GM19455 (cell line): ENCODE results near the gene MYD88.
A peak's percentile ranks its signal among the peaks of the same experiment; 100 is the strongest.
"Not testable (repeated sequence)": the region's sequence is repeated elsewhere in the genome, so short reads cannot be mapped to it uniquely, and the experiment has no call there.

ENCODE experiments used
- ATAC-seq: cut with Tn5 transposase; IDR thresholded peaks from one replicate; pipeline ENCODE4 v1.9.1; 2021; ENCODE audit not compliant: unreplicated experiment

The MYD88 gene

DNA sequence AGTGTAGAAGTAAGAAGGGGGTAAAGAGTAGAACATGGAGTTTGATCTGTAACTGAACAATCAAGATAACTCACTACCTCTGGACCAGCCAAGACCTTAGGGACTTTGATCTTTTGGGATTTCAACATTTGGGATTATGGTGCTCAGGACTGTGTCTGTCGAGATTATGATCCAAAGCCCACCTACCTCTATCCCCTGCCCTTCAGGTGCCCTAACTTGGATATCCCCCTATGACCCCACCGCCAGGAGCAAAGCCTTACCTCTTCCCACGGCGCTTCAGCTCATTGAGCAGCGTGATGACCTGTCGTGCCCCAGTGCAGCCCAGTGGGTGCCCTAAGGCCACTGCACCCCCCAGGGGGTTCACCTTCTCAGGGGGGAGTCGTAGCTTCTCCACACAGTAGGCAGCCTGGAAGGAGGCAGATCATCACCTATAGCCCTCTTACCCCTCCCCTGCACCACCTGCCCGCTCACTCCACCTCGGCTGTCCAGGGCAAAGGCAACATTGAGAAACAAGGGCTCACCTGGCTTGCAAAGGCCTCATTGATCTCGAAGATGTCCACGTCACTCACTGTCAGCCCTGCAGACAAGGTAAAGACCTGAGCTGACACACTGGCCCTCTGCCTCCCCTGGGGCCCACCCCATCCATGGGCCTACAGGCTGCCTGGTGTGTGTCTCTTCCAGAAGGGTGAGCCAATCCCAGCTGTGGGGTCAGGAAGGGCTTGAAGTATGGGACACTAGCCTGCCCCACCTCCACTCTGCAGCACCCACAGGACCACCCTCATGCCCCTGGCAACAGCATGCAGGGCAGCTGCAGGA is 12.9 kb upstream of the MYD88 start:
- no peak for ATAC-seq

GRCh38 chr3:38126121-38126892 is 12.2 kb upstream of the MYD88 start:
- ATAC-seq = no peak

GRCh38 chr3:38127611-38128302 is 10.7 kb upstream of the MYD88 start:
- no peak for ATAC-seq

DNA sequence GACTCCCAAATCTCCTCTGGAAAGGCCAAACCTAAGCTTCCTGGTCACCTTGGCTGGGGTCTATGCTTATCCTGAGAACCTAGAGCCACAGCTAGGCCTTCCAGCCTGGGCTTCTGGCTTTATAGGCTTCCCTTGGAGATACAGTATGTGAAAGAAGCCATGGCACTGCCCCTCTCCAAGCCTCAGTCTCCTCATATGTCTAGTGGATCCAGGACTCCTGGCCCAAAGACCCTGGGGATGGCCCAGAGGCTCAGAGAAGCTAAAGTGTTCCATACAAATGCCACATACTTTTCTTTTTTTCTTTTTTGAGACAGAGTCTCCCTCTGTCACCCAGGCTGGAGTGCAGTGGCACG is 10.2 kb upstream of the MYD88 start:
- no peak for ATAC-seq

DNA sequence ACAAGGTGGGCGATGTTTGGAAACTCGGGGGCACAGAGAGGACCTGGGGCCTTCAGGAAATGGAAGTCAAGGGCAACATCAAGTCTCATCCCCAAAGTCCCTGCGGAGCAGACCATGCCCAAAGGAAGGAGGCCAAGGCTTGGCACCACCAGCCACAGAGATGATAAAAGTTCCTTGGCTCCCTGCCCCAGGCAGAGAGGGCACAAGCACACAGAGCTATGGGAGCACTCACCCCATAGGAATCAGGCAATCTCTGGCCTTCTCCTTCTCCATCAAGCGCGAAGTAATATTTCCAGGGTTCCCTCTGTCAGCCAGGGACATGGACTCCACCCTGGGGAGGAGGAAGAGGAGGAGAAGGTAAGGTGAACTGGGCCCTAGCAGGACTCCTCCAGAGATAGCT is 9.4 kb upstream of the MYD88 start:
- ATAC-seq = no peak

DNA sequence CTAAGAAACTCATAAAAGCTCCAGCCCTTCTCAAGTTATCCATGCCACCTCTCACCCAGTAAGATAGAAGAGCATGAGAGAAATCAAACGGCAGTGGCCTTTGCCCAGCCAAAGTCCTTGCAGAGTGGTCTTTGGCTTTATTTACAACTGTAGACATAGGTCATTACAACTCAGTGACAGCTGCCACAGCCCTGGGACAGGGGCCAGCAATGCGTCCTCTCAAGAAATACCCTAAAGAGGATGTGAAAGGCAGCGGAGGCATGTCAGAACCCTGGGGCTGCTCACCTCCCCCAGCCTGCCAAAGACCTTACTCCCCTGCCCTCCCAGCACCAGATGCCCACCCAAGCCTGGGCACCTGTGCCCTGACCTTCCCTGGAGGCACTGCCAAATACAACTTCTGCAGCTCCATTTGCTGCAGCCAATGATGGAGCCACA is 7.8 kb upstream of the MYD88 start:
- ATAC-seq = no peak

GRCh38 chr3:38131621-38132369 is 6.7 kb upstream of the MYD88 start:
- no peak for ATAC-seq

DNA sequence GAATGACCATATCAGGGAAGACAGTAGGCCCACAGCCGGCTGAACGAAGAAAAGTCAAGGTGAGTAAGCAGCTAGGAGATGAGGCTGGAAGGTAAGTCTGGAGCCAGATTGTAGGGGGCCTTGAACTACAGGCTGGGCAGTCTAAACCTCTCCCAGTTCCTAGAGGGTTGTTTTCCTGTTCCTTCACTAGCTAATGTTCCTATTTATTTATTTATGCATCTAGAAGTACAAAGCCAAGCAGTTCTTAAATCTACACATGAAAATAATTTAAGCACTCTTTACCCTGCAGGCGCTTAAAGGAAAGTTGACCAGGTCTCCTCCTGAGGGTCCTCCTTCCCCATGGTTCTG is 5.3 kb upstream of the MYD88 start:
- no peak for ATAC-seq

DNA sequence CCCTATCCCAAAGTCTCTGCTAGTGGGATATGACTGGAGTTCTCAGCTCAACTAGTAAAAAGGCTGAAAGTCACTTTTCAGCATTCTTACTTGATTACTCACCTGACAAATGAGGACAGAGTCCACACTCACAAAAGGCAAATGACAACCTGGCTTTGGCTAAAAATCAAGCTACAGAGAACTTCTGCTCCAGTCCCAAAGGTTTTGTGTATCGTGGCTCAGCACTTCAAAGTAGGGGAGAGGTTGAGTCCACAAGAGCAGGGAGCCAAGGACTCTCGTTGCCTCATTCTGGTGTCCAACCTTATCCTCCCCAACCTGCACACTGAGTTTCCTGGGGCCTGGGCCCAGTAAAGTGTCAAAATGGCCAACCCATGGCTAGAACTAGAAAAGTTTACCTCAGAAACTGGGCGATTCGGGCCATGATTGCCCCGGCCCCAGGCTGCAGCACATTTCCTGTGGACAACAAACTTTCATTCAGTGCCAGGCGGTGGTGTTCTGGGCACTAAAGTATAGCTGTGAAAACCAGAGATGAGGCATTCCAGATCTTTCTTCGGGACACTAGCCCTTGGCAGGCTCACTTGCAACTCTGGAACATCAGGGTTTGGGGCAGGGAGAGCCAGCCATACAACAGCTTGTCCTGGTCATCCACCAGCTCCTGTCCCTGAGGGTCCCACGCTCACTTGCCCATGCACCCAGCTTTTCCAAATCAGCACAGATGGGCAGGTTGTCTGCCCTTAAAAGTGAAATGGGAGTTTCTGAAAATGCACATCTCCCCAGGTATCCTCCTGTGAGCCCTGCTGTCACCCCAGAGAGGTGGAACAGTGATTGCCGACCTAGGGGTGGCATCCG is 4.7 kb upstream of the MYD88 start:
- ATAC-seq = no peak

GRCh38 chr3:38134517-38135143 is 3.8 kb upstream of the MYD88 start:
- not testable (repeated sequence) for ATAC-seq

DNA sequence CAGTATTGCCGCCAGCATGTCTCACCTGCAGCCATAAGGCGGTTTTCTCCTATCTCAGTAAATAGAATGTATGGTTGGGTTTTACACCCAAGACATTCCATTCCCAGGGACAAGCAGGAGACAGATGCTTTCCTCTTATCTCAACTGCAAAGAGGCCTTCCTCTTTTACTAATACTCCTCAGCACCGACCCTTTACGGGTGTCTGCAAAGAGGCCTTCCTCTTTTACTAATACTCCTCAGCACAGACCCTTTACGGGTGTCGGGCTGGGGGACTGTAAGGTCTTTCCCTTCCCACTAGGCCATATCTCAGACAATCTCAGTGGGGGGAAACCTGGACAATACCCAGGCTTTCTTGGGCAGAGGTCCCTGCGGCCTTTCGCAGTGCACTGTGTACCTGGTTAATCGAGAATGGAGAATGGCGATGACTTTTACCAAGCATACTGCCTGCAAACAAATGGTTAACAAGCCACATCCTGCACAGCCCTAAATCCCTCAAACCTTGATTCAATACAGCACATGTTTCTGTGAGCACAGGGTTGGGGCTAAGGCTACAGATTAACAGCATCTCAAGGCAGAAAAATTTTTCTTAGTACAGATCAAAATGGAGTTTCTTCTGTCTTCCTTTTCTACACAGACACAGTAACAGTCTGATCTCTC is 2.7 kb upstream of the MYD88 start:
- ATAC-seq = not testable (repeated sequence)

- ATAC-seq = no peak
Measured at GRCh38 chr3:38136393-38136776, 2.1 kb upstream of the MYD88 start.

DNA sequence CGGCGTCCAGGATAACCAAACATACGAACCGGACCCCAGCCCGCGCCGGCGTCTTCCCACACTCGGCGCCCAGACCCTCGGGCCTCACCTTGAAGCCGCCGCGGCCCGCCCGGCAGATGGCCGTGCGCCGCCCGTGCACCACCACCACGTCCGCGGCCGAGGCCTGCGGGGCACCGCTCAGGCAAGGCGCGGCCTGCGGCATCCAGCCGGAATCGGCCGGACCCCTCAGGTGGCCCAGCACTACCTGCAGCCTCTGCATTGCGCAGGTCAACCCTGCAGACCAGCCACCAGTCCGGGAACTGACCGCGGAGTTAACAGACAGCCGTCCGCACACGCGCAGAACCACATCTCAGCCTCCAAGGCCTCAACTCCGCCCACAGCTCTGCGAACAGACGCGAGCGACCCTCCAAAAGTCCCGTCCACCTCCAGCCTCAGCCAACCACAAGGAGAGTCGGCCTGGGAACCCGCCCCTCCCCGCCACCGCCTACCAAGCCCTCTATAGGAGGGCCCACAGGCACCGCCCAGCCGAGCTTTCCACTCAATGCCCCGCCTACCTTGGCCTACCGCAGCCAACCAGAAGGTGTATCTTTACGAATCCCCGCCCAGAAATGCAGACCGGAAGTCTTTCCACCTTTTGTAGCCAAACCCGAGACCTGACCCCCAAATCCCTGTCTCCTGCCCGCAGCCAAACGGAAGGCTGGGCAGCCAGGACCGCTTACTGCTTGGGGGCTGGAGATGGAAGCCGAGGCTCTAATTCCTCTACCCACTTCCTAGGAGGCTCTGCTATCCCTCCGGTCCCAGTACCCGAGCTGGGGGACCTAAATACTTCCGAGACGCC is 1.5 kb upstream of the MYD88 start, which contains the start of gene ACAA1:
TSS of gene ACAA1 (minus strand) at position 351 of the 838 bp plus-strand sequence. CDS start at position 259, 92 bp downstream.
- ATAC-seq = peak; percentile 81

DNA sequence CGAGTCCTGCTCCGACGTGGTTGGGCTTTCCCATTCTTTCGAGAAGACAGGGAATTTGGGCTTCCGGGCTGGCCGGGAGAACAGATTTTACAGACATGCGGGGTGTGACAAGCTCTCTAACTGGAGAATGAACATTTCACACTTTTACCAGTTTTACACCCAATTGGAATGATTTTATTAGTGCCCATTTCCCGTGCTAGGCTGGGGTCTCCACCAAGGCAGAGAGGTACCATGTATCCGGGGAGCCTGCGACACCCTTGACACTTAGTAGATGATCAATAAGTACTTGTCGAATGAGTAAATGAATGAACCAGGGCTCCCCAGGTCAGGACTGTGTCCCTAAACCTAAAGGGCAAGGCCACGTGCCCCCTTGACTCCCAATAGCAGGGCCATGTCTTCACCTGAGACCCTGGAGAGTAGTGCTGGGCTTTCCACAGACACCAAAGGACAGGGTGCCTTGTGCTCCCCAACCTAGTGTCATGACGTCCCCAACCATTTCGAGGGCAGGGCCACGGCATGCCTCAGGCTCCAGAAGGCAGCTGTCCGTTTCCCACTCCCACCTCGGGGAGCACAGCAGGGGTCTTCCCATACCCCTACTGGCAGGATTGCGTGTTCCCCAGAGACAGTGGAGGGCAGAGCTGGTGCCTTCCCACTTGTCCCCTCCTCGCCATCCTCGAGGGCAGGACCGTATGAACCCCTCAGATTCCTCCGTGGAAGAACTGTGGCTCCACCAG is 679 bp upstream of the MYD88 start:
- no peak for ATAC-seq

- ATAC-seq = no peak
Measured at GRCh38 chr3:38139191-38139590, 730 bp downstream of the MYD88 start.

- ATAC-seq = no peak
Measured at GRCh38 chr3:38139652-38140051, 1.2 kb downstream of the MYD88 start.

- no peak for ATAC-seq
Measured at GRCh38 chr3:38140326-38141172, 2.1 kb downstream of the MYD88 start.
